BE2C (cell line): ENCODE measurements around the gene IER3.

ENCODE experiments used
- DNase-seq: peaks from one replicate; pipeline ENCODE4 v3.0.0-alpha.2; 2020
- H3K27me3 ChIP-seq: fragments of 250-450 bp; sonication (Bioruptor Pico); 2 replicates; pipeline ENCODE4 v1.5.1; 2020; ENCODE audit warnings: mild to moderate bottlenecking
- H3K36me3 ChIP-seq: fragments of 250-450 bp; sonication (Bioruptor Pico); 2 replicates; pipeline ENCODE4 v1.5.1; 2020; ENCODE audit warnings: mild to moderate bottlenecking
- H3K4me1 ChIP-seq: fragments of 250-450 bp; sonication (Bioruptor Pico); 2 replicates; pipeline ENCODE4 v1.5.1; 2020
- H3K4me3 ChIP-seq: 2 replicates; pipeline ENCODE4 v1.5.1; 2011; ENCODE audit warnings: low read depth, low read length
- H3K9me3 ChIP-seq: fragments of 250-450 bp; sonication (Bioruptor Pico); 2 replicates; pipeline ENCODE4 v1.5.1; 2020
- TF ChIP-seq, protein P1 (sequence below): IDR thresholded peaks from 2 replicates; pipeline ENCODE4 v1.5.1; 2012; ENCODE audit warnings: mild to moderate bottlenecking, low read depth, low read length

IER3 gene

DNA sequence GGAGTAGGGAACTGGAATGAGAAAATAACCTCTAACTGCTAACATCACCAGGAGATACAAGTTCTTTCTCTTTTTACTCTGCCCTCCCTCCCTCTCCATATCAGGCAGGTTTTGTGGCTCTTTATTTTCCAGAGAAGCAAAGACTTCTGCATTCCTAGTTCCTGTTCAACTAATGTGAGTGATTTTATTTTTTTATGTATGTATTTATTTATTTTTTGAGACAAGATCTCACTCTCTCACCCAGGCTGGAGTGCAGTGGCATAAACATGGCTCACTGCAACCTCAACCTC, 6.0 kb upstream of the IER3 start:
- Histone ChIP-seq H3K27me3 (no peaks in the 10 kb centered on the region), H3K4me1 (peaks cover 15% of the 10 kb centered on the region), H3K36me3 (no peaks in the 10 kb centered on the region), H3K9me3 (no peaks in the 10 kb centered on the region), H3K4me3 (no peak overlapping the region)
- TF ChIP-seq, protein P1, sequence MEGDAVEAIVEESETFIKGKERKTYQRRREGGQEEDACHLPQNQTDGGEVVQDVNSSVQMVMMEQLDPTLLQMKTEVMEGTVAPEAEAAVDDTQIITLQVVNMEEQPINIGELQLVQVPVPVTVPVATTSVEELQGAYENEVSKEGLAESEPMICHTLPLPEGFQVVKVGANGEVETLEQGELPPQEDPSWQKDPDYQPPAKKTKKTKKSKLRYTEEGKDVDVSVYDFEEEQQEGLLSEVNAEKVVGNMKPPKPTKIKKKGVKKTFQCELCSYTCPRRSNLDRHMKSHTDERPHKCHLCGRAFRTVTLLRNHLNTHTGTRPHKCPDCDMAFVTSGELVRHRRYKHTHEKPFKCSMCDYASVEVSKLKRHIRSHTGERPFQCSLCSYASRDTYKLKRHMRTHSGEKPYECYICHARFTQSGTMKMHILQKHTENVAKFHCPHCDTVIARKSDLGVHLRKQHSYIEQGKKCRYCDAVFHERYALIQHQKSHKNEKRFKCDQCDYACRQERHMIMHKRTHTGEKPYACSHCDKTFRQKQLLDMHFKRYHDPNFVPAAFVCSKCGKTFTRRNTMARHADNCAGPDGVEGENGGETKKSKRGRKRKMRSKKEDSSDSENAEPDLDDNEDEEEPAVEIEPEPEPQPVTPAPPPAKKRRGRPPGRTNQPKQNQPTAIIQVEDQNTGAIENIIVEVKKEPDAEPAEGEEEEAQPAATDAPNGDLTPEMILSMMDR = no peak
- no peak for DNase-seq

DNA sequence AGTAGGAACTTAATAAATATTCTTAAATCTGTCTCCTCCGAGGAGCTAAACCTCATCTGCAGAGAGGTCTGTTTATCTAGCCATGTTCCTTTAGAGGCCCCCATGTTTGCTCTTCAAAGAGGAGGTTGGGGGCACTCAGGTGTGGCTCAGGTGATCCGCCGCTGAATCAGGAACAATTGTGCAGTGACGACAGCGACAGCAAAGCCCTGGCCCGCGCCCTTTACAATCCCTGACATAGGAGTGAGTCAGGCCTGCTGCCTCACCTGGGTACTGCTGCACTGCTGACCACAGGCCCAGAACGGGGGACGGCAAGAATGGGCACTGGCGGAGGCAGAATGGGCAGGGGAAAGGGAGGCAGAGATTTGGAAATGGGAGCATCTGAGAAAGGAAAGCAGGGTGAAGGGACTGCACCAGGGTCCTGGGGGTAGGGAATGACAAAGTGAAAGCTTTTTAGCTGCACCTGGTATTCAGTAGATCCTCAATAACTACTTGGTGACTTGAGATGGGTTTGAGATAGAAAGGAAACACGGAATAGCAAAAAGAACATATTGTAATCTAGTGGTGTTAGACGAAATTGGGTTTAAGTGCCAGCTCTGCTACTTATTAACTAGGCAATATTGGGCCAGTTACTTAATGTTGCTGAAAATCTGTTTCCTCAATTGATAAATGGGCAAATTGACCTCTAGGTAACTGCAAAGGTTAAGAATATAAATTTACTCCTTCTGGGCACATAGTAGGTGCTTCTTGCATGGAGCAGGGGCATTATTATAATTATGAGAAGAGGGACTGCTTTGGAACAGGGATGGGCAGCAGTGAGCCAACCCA, 5.4 kb upstream of the IER3 start:
- Histone ChIP-seq H3K4me1 (peaks cover 15% of the 10 kb centered on the region), H3K9me3 (no peaks in the 10 kb centered on the region), H3K36me3 (no peaks in the 10 kb centered on the region), H3K4me3 (no peak overlapping the region), H3K27me3 (no peaks in the 10 kb centered on the region)
- TF ChIP-seq, protein P1 = no peak
- DNase-seq = no peak

DNA sequence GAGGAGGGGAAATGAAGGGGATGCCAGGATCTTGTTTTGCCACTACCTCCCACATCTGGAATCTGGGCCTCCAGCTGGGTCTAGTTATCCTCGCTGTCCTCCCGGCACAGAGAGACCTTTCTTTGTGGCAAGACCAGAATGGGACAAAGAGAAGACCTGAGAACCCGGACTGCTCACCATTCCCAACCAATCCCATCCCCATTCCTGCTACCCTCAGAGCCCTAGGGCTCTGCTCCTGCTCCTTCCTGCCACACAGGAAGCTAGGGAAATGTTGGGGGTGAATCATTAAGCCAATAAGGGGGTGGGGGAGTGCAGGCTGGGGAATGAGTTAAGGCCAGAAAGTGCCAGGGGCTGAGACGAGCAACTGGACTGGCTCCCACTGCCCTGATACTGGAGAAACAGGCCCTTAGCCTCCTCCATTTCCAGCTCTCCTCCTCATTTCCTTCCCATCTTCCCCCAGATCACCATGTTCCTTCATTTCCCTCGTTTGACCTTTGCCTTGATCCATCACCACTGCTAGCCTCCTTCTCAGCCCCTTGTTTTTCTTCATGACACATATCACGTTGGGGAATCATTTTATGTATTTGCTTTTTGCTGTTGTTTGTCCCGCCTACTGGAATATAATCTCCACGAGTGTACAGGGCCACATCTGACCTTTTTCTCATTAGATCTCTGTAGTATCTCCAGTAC, 4.6 kb upstream of the IER3 start:
- Histone ChIP-seq H3K27me3 (no peaks in the 10 kb centered on the region), H3K36me3 (no peaks in the 10 kb centered on the region), H3K9me3 (no peaks in the 10 kb centered on the region), H3K4me1 (peaks cover 15% of the 10 kb centered on the region), H3K4me3 (no peak overlapping the region)
- TF ChIP-seq, protein P1 = no peak
- DNase-seq = no peak

DNA sequence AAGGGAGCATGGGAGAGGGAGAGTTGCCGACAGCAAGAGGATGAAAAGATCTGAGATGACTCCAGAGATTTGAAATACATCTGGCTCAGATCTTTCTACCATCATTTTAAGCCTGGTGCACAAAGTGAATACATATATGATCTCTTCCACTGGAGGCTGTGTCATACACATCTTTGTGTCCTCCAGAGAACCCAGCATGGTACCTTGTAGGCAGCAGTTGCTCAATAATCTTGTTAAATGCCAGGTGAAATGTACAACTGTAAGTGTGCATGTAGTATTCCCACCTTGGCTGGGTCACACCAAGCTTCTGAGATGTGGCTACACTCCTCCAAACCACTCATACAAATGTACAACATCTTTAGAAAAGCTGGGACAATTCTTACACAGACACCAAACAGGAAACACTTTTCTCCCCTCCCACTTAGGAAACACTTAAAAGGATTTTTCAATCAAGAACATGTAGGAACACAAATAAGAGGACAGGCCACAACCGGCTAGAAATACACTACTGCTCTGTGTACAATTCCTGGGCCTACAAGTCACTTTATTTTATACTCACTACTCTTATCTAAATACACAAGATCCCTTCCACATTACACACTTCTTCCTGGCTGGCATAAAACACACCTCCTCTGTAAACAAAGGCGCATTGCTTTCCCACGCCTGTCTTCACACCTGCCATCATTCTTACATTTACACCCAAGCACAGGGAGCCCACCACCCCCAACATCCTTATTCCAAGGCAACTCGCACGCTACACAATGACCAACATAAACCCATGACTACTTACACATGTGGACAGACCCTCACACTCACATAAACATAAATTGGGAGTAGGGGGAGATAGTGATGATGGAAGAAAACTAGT, 3.8 kb upstream of the IER3 start:
- peaks cover 15% of the 10 kb centered on the region for H3K4me1 ChIP-seq
- H3K27me3 ChIP-seq = no peaks in the 10 kb centered on the region
- H3K36me3 ChIP-seq = no peaks in the 10 kb centered on the region
- DNase-seq = no peak
- TF ChIP-seq, protein P1 = no peak
- H3K9me3 ChIP-seq = no peaks in the 10 kb centered on the region
- no peak overlapping the region for H3K4me3 ChIP-seq

DNA sequence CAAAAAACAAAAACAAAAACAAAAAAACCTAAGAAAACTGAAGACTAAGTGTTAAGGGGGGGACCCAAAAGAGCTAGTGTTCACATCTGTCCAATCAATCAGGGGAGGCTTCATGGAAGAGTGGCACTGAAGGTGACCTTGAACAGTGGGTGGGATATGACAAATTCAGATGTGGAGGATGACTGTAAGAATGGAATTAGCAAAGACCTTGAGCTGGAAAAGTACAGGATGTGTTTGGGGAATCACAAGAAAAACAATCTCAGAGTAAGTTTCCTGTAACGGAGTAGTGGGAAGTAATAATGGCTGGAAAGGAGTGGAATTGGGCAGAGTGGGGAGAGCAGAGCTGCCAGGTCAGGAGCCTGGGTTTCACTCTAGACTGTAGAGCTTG, 2.9 kb upstream of the IER3 start:
- no peaks in the 10 kb centered on the region for H3K27me3 ChIP-seq
- H3K36me3 ChIP-seq = no peaks in the 10 kb centered on the region
- H3K9me3 ChIP-seq = no peaks in the 10 kb centered on the region
- H3K4me3 ChIP-seq = no peak overlapping the region
- no peak for DNase-seq
- TF ChIP-seq, protein P1 = no peak
- H3K4me1 ChIP-seq = peaks cover 12% of the 10 kb centered on the region; the same call in 1 of the 2 replicates
